Sigmoid colon (tissue), 7 donors: ENCODE measurements around the gene ELAC2. TPM values are rescaled to one million over a fixed set of nuclear protein-coding genes. Genes with fewer than 3 reads are reported as not detected.

ENCODE experiments used
- DNase-seq: peaks from one replicate; pipeline ENCODE4 v3.0.0-alpha.2; 2019
- H3K27ac ChIP-seq, 4 donors: fragments of 200-600 bp; sonication (generic); one replicate each; pipeline ENCODE4 v1.5.1; 2016 to 2019; ENCODE audit warnings: mild to moderate bottlenecking in 1 of 4
- H3K27me3 ChIP-seq, 3 donors: fragments of 200-600 bp; sonication (generic); one replicate each; pipeline ENCODE4 v1.5.1; 2019; ENCODE audit warnings: mild to moderate bottlenecking in 1 of 3
- H3K36me3 ChIP-seq, 4 donors: fragments of 200-600 bp; sonication (generic); one replicate each; pipeline ENCODE4 v1.5.1; 2016 to 2019
- H3K4me1 ChIP-seq, 4 donors: fragments of 200-600 bp; sonication (generic); one replicate each; pipeline ENCODE4 v1.5.1; 2017 to 2019
- H3K4me3 ChIP-seq, 4 donors: fragments of 200-600 bp; sonication (generic); one replicate each; pipeline ENCODE4 v1.5.1; 2017 to 2019; ENCODE audit warnings: mild to moderate bottlenecking in 2 of 4, moderate library complexity in 1 of 4
- H3K9me3 ChIP-seq, 4 donors: fragments of 200-600 bp in 3 of 4; sonication (generic) in 3 of 4; one replicate each; pipeline versions ENCODE4 v1.5.1 to v1.6.1; 2013 to 2019
- EP300 ChIP-seq, 4 donors: sonication (generic); formaldehyde crosslinking; IDR thresholded peaks; one replicate each; pipeline ENCODE4 v1.6.1; 2017; ENCODE audit warnings: antibody characterized with exemption in 4 of 4
- POLR2A ChIP-seq, 2 donors: fragments of 450-650 bp; IDR thresholded peaks; one replicate each; pipeline ENCODE4 v1.6.1; 2016; ENCODE audit warnings: antibody characterized with exemption in 2 of 2, mild to moderate bottlenecking in 2 of 2, moderate library complexity in 2 of 2
- POLR2AphosphoS5 ChIP-seq, 4 donors: sonication (generic); formaldehyde crosslinking; IDR thresholded peaks; one replicate each; pipeline ENCODE4 v1.6.1; 2017; ENCODE audit warnings: antibody characterized with exemption in 4 of 4
- WGBS, 2 donors: extraction: QIAGEN DNeasy Blood & Tissue Kit; methylation state at CpG; one replicate each; pipeline ENCODE4 v1.1.7; 2013; 5-methylcytosine and 5-hydroxymethylcytosine counted together
- intact Hi-C: fragments of 100-400 bp; cut with DNase I; formaldehyde crosslinking; loops from one replicate; pipeline ENCODE4 v1.15.1; 2023
- polyA plus RNA-seq, 3 donors: library from polyadenylated mRNA; stranded (reverse); fragments of 200-250 nt; gene quantifications; one replicate each; pipeline ENCODE4 v1.2.3, GENCODE V29; 2013
- total RNA-seq, 4 donors: library from RNA; depleted of rRNA; stranded (reverse); fragments of >200 nt; gene quantifications; one replicate each; pipeline ENCODE4 v1.1.0, GENCODE V29; 2016
- TF ChIP-seq, protein P1 (sequence below), 4 experiments: fragments of 450-650 bp in 3 of 4; fragments of 200-600 bp in 1 of 4; IDR thresholded peaks; one replicate each; pipeline ENCODE4 v1.5.1; 2016 to 2019; ENCODE audit warnings: antibody characterized with exemption in 4 of 4, mild to moderate bottlenecking in 3 of 4, moderate library complexity in 2 of 4
- donor health status: healthy with polysubstance abuse.
- donor health status: Bipolar disorder and iron deficiency.
- donor health status: healthy.

ELAC2 gene
- total and polyA plus RNA-seq, 7 donors: 12.7 to 67.0 (median 46.9) TPM

DNA sequence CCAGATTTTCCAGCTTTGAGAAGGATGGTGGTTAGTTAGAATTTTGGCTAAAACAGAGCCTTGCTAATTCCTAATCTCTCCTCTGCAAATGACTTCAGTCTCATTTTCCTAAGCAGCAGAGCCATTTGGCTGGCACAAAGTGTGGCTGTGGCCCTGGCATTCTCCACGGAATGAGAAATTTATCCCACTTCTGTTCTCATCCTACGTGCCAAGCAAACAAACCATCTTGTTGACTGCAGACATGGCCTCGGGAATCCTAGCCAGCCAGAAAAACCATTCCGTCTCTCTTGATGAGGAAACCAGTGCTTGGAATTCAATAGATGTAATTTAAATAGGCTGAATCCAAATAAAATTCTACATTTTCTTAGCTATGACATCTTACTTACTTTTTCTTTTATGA lies 34.1 kb upstream of the ELAC2 start:
- TF ChIP-seq, protein P1, sequence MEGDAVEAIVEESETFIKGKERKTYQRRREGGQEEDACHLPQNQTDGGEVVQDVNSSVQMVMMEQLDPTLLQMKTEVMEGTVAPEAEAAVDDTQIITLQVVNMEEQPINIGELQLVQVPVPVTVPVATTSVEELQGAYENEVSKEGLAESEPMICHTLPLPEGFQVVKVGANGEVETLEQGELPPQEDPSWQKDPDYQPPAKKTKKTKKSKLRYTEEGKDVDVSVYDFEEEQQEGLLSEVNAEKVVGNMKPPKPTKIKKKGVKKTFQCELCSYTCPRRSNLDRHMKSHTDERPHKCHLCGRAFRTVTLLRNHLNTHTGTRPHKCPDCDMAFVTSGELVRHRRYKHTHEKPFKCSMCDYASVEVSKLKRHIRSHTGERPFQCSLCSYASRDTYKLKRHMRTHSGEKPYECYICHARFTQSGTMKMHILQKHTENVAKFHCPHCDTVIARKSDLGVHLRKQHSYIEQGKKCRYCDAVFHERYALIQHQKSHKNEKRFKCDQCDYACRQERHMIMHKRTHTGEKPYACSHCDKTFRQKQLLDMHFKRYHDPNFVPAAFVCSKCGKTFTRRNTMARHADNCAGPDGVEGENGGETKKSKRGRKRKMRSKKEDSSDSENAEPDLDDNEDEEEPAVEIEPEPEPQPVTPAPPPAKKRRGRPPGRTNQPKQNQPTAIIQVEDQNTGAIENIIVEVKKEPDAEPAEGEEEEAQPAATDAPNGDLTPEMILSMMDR (IDR thresholded peaks at IDR 0.05): no peak
- no peak for TF ChIP-seq POLR2AphosphoS5 (IDR thresholded peaks at IDR 0.05)
- Histone ChIP-seq H3K4me3 (no peak overlapping the region), H3K4me1 (no peaks in the 10 kb centered on the region), H3K9me3 (no peaks in the 10 kb centered on the region), H3K27ac (no peak overlapping the region), H3K27me3 (peaks cover 0 to 3% (median 0%) of the 10 kb centered on the region in 3 donors), H3K36me3 (no peaks in the 10 kb centered on the region)
- 79 to 87% methylated on average over 4 of the region's 4 CpGs for WGBS, 2 donors
- intact Hi-C loops: no loop called here
- DNase-seq: no peak

DNA sequence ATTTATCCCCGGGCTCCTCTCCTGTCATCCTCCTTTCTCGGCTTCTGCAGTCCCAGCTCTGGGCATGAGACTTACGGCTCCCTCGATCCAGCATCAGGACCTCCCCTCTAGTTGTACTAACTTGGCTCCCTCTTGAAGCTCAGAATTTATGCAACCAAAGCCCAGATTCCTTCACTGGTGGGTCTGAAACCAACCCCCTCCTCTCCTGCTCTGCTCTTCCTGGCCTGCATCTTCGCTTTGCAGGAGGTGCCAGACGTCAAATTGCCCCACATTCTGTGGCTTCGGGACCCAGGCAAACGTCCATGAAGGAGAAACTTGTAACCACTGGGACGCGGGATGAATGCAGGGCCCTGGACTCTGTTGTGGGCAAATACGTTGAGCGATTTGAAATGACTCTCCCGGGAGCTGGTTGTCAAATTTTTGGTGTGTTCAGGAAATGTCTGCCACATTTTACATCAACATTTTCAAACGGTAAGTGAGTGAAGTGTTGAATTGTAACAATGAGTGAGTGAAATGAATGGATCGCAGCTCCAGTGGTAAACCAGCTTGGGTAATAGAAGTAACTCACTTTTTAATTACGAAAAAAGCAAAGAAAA lies 29.3 kb upstream of the ELAC2 start:
- H3K9me3 ChIP-seq: no peaks in the 10 kb centered on the region
- no peak overlapping the region for H3K27ac ChIP-seq
- TF ChIP-seq POLR2A (IDR thresholded peaks at IDR 0.05) (no peak), EP300 (IDR thresholded peaks at IDR 0.05) (no peak), POLR2AphosphoS5 (IDR thresholded peaks at IDR 0.05) (no peak)
- TF ChIP-seq, protein P1 (IDR thresholded peaks at IDR 0.05): no peak
- intact Hi-C loops: no loop called here
- WGBS, 2 donors: 69 to 83% methylated on average over 16 of the region's 16 CpGs
- H3K27me3 ChIP-seq: no peaks in the 10 kb centered on the region
- no peaks in the 10 kb centered on the region for H3K4me1 ChIP-seq
- no peak overlapping the region for H3K4me3 ChIP-seq
- no peaks in the 10 kb centered on the region for H3K36me3 ChIP-seq
- no peak for DNase-seq

DNA sequence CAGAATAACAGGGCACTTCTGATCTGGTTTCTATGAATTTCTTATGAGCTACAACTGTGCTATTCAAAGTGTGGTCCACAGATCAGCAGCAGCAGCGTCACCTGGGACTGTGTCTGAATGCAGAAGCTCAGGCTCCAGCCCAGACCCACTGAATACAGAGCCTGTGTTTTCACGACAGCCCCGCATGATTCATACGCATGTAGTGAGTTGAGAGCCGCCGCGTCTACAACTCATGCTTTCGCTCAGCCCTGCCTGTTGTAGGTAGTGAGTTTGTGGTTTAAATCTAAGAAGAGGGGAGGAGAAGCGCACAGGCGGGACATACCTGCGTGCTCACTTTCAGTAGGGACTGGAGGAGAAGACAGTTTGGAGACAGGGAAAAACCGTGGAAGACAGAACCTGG lies 28.5 kb upstream of the ELAC2 start:
- Histone ChIP-seq H3K27ac (no peak overlapping the region), H3K9me3 (no peaks in the 10 kb centered on the region), H3K4me1 (no peaks in the 10 kb centered on the region), H3K4me3 (no peak overlapping the region), H3K36me3 (no peaks in the 10 kb centered on the region), H3K27me3 (peaks cover 0 to 3% (median 0%) of the 10 kb centered on the region in 3 donors)
- intact Hi-C loops: no loop called here
- WGBS, 2 donors: 89 to 90% methylated on average over 12 of the region's 12 CpGs
- TF ChIP-seq POLR2AphosphoS5 (IDR thresholded peaks at IDR 0.05) (no peak), POLR2A (IDR thresholded peaks at IDR 0.05) (no peak), EP300 (IDR thresholded peaks at IDR 0.05) (no peak)
- TF ChIP-seq, protein P1 (IDR thresholded peaks at IDR 0.05): no peak
- DNase-seq: no peak

DNA sequence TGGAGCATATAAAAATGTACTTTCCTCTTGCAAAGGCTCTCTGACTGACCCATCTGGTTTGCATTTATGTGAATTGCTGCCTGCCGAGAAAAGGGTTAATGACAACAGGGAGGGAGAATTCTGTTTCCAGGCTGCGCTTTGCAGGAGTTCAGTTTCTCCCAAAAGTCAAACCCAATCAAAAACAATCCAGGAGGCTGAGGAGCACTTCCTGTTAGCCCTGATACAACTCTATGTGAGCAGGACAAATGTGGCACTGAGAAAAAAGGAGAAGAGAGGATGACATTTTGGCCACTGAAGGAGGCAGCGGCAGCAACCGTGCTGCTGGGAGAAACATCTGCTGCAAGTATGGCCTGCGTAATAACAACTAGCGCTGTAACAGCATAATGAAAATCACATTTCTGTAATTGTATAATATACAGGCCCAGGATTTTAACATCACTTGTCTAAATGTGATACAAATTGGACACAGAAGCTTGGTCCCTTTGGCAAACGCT lies 26.8 kb upstream of the ELAC2 start:
- H3K9me3 ChIP-seq: no peaks in the 10 kb centered on the region
- WGBS, 2 donors: 74 to 77% methylated on average over 7 of the region's 7 CpGs
- H3K27ac ChIP-seq: no peak overlapping the region
- no peak for DNase-seq
- H3K36me3 ChIP-seq: no peaks in the 10 kb centered on the region
- TF ChIP-seq EP300 (IDR thresholded peaks at IDR 0.05) (no peak), POLR2AphosphoS5 (IDR thresholded peaks at IDR 0.05) (no peak), POLR2A (IDR thresholded peaks at IDR 0.05) (no peak)
- TF ChIP-seq, protein P1 (IDR thresholded peaks at IDR 0.05): no peak
- H3K4me3 ChIP-seq: no peak overlapping the region
- intact Hi-C loops: no loop called here
- no peaks in the 10 kb centered on the region for H3K4me1 ChIP-seq
- H3K27me3 ChIP-seq: peaks cover 0 to 8% (median 0%) of the 10 kb centered on the region in 3 donors
